ENCODE data around the gene PLEK.
"Not testable (repeated sequence)": the region's sequence is repeated elsewhere in the genome, so short reads cannot be mapped to it uniquely, and the experiment has no call there.

The PLEK gene

GRCh38 chr2:68371138-68371537 is 6.1 kb downstream of the PLEK start:
- TF ChIP-seq CTCF (IDR thresholded peaks at IDR 0.05; ENCODE audit: low read depth, low read length, missing control alignments): no peak
- no peak overlapping the region for H3K4me3 ChIP-seq (replicated peaks; ENCODE audit: low read depth, low read length)
- no peak for DNase-seq (ENCODE audit: extremely low read depth, low read depth)

- DNase-seq (ENCODE audit: extremely low read depth, low read depth): no peak
- no peak overlapping the region for H3K4me3 ChIP-seq (replicated peaks; ENCODE audit: low read depth, low read length)
- TF ChIP-seq CTCF (IDR thresholded peaks at IDR 0.05; ENCODE audit: low read depth, low read length, missing control alignments): no peak
These were observed 6.5 kb downstream of the PLEK start for GRCh38 chr2:68371581-68371980.

GRCh38 chr2:68372485-68372884 is 7.4 kb downstream of the PLEK start:
- DNase-seq (ENCODE audit: extremely low read depth, low read depth): no peak
- no peak for TF ChIP-seq CTCF (IDR thresholded peaks at IDR 0.05; ENCODE audit: low read depth, low read length, missing control alignments)
- H3K4me3 ChIP-seq (replicated peaks; ENCODE audit: low read depth, low read length): no peak overlapping the region

- no peak for DNase-seq (ENCODE audit: extremely low read depth, low read depth)
- TF ChIP-seq CTCF (IDR thresholded peaks at IDR 0.05; ENCODE audit: low read depth, low read length, missing control alignments): no peak
- H3K4me3 ChIP-seq (replicated peaks; ENCODE audit: low read depth, low read length): no peak overlapping the region
These were observed 9.1 kb downstream of the PLEK start for GRCh38 chr2:68374184-68374583.

GRCh38 chr2:68375582-68375981 is 10.5 kb downstream of the PLEK start:
- no peak for TF ChIP-seq CTCF (IDR thresholded peaks at IDR 0.05; ENCODE audit: low read depth, low read length, missing control alignments)
- no peak overlapping the region for H3K4me3 ChIP-seq (replicated peaks; ENCODE audit: low read depth, low read length)
- DNase-seq (ENCODE audit: extremely low read depth, low read depth): no peak

GRCh38 chr2:68377137-68377780 is 12.2 kb downstream of the PLEK start:
- DNase-seq (ENCODE audit: extremely low read depth, low read depth): no peak
- no peak overlapping the region for H3K4me3 ChIP-seq (replicated peaks; ENCODE audit: low read depth, low read length)
- no peak for TF ChIP-seq CTCF (IDR thresholded peaks at IDR 0.05; ENCODE audit: low read depth, low read length, missing control alignments)

GRCh38 chr2:68378779-68379178 is 13.7 kb downstream of the PLEK start:
- H3K4me3 ChIP-seq (replicated peaks; ENCODE audit: low read depth, low read length); DNase-seq (ENCODE audit: extremely low read depth, low read depth): not testable (repeated sequence)
